Renal cortex interstitium (tissue), 15 donors: Measurements from ENCODE around the gene UCHL3. TPM values are rescaled to one million over a fixed set of nuclear protein-coding genes. Genes with fewer than 3 reads are reported as not detected.

Source experiments
- DNase-seq, 11 donors: peaks; one replicate each; pipeline ENCODE4 v3.0.0-alpha.2; 2013; ENCODE audit warnings: low read depth in 9 of 11, low spot score in 4 of 11; ENCODE audit errors: extremely low read depth in 1 of 11
- long read RNA-seq, 16 experiments: transcript quantifications; one replicate each; lab custom pipeline, GENCODE V29; 2026
- polyA plus RNA-seq, 3 donors: library from polyadenylated mRNA; unstranded; fragments of 120-200 nt; gene quantifications; one replicate each; pipeline ENCODE4 v1.2.1, GENCODE V29; 2013; ENCODE audit not compliant: insufficient read length in 3 of 3

UCHL3 gene
- polyA plus RNA-seq = 10 to 100 TPM; 30.0 to 38.7 (median 30.1) TPM
- long read RNA-seq, donor 1, partial matches to known transcripts = 0 of 12 reads
- long read RNA-seq, donor 1, other reads (novel, unspliced or antisense) = 9 of 12 reads
- long read RNA-seq, donor 2, partial matches to known transcripts = 0 of 15 reads
- long read RNA-seq, donor 2, other reads (novel, unspliced or antisense) = 14 of 15 reads
- long read RNA-seq, donor 3, partial matches to known transcripts = 0 of 20 reads
- long read RNA-seq, donor 3, other reads (novel, unspliced or antisense) = 20 of 20 reads
- long read RNA-seq, donor 4, partial matches to known transcripts = 0 of 6 reads
- long read RNA-seq, donor 4, other reads (novel, unspliced or antisense) = 5 of 6 reads
- long read RNA-seq, donor 5 = 0 reads
- long read RNA-seq, donor 6, partial matches to known transcripts = 0 of 1 reads
- long read RNA-seq, donor 6, other reads (novel, unspliced or antisense) = 0 of 1 reads
- long read RNA-seq, donor 7, partial matches to known transcripts = 0 of 17 reads
- long read RNA-seq, donor 7, other reads (novel, unspliced or antisense) = 15 of 17 reads
- long read RNA-seq, donor 8 = 0 reads
- long read RNA-seq, donor 9, partial matches to known transcripts = 0 of 21 reads
- long read RNA-seq, donor 9, other reads (novel, unspliced or antisense) = 21 of 21 reads
- long read RNA-seq, donor 10, partial matches to known transcripts = 0 of 25 reads
- long read RNA-seq, donor 10, other reads (novel, unspliced or antisense) = 22 of 25 reads
- long read RNA-seq, donor 11, partial matches to known transcripts = 0 of 7 reads
- long read RNA-seq, donor 11, other reads (novel, unspliced or antisense) = 7 of 7 reads
- long read RNA-seq, donor 12, partial matches to known transcripts = 0 of 5 reads
- long read RNA-seq, donor 12, other reads (novel, unspliced or antisense) = 5 of 5 reads
- long read RNA-seq, donor 13 = 0 reads
- long read RNA-seq, donor 14, partial matches to known transcripts = 0 of 16 reads
- long read RNA-seq, donor 14, other reads (novel, unspliced or antisense) = 16 of 16 reads
- long read RNA-seq, donor 15 = 0 reads
- long read RNA-seq, donor 16, partial matches to known transcripts = 7 of 40 reads
- long read RNA-seq, donor 16, other reads (novel, unspliced or antisense) = 30 of 40 reads

- DNase-seq = peak; percentile 91 to 98 (median 95)
These were observed at the start of gene UCHL3 for GRCh38 chr13:75549262-75550158. TSS of gene UCHL3 (plus strand) at chr13:75549791. CDS start at chr13:75549821, 30 bp downstream.

- no peak for DNase-seq
These were observed 44.3 kb upstream of the UCHL3 start for GRCh38 chr13:75505327-75505726.

GRCh38 chr13:75506018-75506417, 43.6 kb upstream of the UCHL3 start:
- no peak for DNase-seq

GRCh38 chr13:75507027-75508001, 42.3 kb upstream of the UCHL3 start:
- no peak for DNase-seq

- no peak for DNase-seq
These were observed 41.5 kb upstream of the UCHL3 start for GRCh38 chr13:75508002-75508548.

GRCh38 chr13:75511051-75511625, 38.5 kb upstream of the UCHL3 start:
- no peak for DNase-seq

- DNase-seq = no peak
These were observed 37.3 kb upstream of the UCHL3 start for GRCh38 chr13:75512253-75512652.

GRCh38 chr13:75513271-75513670, 36.3 kb upstream of the UCHL3 start:
- no peak for DNase-seq

- no peak for DNase-seq
These were observed 35.3 kb upstream of the UCHL3 start for GRCh38 chr13:75514080-75514995.

GRCh38 chr13:75518439-75519088, 31.0 kb upstream of the UCHL3 start:
- DNase-seq = no peak

- no peak for DNase-seq
These were observed 27.6 kb upstream of the UCHL3 start for GRCh38 chr13:75521956-75522355.

- DNase-seq = no peak
These were observed 19.0 kb upstream of the UCHL3 start for GRCh38 chr13:75530549-75530961.

- no peak for DNase-seq
These were observed 15.7 kb upstream of the UCHL3 start for GRCh38 chr13:75533861-75534260.

- peak; percentile 49 to 79 (median 72) for DNase-seq
These were observed 11.9 kb upstream of the UCHL3 start, which contains the start of gene COMMD6 for GRCh38 chr13:75537401-75538365. TSS of gene COMMD6 (minus strand) at chr13:75537841. CDS start at chr13:75537805, 36 bp downstream.
